PFSK-1 (cell line): Measurements from ENCODE around the gene GRM1.

Experiments
- POLR2AphosphoS5 ChIP-seq: IDR thresholded peaks from 2 replicates; pipeline ENCODE4 v1.6.1; 2012; ENCODE audit warnings: low read depth, mild to moderate bottlenecking, control low read depth, low read length, moderate library complexity
- SIN3A ChIP-seq: IDR thresholded peaks from 2 replicates; pipeline ENCODE4 v1.6.1; 2012; ENCODE audit warnings: mild to moderate bottlenecking, low read length, moderate library complexity, borderline replicate concordance; ENCODE audit not compliant: insufficient read depth

- TF ChIP-seq SIN3A, result no peak
- no peak for TF ChIP-seq POLR2AphosphoS5
These were observed 240.6 kb downstream of the GRM1 start for GRCh38 chr6:146269482-146269881.
